ENCODE measurements around the gene XRCC5. TPM values are rescaled to one million over a fixed set of nuclear protein-coding genes. Genes with fewer than 3 reads are reported as not detected.
"Not testable (repeated sequence)": the region's sequence is repeated elsewhere in the genome, so short reads cannot be mapped to it uniquely, and the experiment has no call there.

The XRCC5 gene
- total RNA-seq, 1 donor from 2014 or later = 524 TPM

DNA sequence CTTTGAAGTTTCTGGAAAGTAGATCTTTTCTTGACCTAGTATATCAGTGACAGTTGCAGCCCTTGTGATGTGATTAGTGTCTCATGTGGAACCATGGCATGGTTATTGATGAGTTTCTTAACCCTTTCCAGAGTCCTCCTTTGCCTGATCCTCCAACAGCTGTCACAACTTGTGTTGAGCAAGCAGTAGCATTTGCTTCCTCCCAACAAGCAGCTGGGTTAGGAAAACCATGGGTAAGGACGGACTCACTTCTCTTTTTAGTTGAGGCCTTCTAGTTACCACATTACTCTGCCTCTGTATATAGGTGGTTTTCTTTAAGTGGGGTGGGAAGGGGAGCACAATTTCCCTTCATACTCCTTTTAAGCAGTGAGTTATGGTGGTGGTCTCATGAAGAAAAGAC lies 96.3 kb downstream of the XRCC5 start:
- no peak for DNase-seq (ENCODE audit: low read depth, low spot score)
- Mint-ChIP-seq H3K27me3 (ENCODE audit: low read depth) (no peaks in the 10 kb centered on the region), H3K9me3 (no peaks in the 10 kb centered on the region), H3K36me3 (ENCODE audit: low read depth) (peaks cover 50% of the 10 kb centered on the region), H3K4me3 (no peak overlapping the region), H3K27ac (ENCODE audit: unreplicated experiment) (no peak overlapping the region), H3K4me1 (no peaks in the 10 kb centered on the region)
- TF ChIP-seq, protein P1, sequence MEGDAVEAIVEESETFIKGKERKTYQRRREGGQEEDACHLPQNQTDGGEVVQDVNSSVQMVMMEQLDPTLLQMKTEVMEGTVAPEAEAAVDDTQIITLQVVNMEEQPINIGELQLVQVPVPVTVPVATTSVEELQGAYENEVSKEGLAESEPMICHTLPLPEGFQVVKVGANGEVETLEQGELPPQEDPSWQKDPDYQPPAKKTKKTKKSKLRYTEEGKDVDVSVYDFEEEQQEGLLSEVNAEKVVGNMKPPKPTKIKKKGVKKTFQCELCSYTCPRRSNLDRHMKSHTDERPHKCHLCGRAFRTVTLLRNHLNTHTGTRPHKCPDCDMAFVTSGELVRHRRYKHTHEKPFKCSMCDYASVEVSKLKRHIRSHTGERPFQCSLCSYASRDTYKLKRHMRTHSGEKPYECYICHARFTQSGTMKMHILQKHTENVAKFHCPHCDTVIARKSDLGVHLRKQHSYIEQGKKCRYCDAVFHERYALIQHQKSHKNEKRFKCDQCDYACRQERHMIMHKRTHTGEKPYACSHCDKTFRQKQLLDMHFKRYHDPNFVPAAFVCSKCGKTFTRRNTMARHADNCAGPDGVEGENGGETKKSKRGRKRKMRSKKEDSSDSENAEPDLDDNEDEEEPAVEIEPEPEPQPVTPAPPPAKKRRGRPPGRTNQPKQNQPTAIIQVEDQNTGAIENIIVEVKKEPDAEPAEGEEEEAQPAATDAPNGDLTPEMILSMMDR (conservative IDR thresholded peaks at IDR 0.05) = no peak

DNA sequence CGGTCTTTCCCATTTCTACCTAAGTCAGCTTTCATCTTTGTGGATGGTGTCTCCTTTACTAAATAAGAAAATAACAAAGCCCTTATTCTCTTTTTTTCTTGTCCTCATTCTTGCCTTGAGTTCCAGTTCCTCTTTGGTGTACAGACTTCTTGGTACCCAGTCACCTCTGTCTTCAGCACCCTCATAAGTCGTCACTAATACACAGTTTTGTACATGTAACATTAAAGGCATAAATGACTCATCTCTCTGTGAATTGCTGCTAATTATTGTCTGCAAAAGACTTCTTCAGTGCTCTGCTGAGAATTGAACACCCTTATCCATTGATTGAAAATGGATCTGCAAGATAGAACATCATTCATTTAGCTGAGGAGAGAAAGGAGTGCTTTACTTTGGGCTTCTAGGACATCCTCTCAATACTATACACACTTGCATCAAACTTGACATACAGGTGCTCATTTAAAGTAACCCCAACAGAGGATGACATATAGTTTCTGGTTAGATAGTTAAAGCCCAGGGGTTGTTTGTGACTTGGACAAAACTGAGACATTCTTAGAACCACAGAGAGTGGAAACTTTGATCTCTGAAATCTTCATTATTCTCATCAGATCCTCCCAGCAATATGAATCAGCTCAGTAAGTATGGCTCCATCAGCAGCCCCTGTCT lies 97.0 kb downstream of the XRCC5 start:
- Mint-ChIP-seq H3K4me1 (peaks cover 6% of the 10 kb centered on the region), H3K4me3 (no peak overlapping the region), H3K9me3 (no peaks in the 10 kb centered on the region), H3K27ac (ENCODE audit: unreplicated experiment) (no peak overlapping the region), H3K27me3 (ENCODE audit: low read depth) (no peaks in the 10 kb centered on the region), H3K36me3 (ENCODE audit: low read depth) (peaks cover 45% of the 10 kb centered on the region)
- DNase-seq (ENCODE audit: low read depth, low spot score) = no peak
- TF ChIP-seq, protein P1 (conservative IDR thresholded peaks at IDR 0.05) = no peak

DNA sequence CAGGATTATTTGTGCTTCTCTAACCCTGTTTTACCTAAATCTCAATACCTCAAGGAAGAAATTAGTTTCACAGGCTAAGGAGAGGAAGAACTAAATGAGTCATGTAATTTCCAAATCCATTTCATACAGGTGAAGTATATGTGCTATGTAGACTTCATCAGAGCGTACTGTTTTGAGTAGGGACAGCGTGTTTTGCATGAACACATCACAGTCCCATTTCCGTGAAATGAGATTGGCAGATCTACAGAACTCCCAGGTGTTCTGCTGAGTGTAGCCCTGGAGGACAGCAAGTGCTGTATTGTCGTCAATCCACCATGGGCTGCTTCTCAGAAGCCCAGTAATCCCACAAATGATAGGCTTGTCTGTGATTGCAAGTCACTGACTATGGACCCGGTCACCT lies 97.7 kb downstream of the XRCC5 start:
- TF ChIP-seq, protein P1 (conservative IDR thresholded peaks at IDR 0.05) = no peak
- Mint-ChIP-seq H3K27me3 (ENCODE audit: low read depth) (no peaks in the 10 kb centered on the region), H3K4me3 (peak overlapping the region; percentile 9), H3K36me3 (ENCODE audit: low read depth) (peaks cover 39% of the 10 kb centered on the region), H3K4me1 (peaks cover 6% of the 10 kb centered on the region), H3K9me3 (no peaks in the 10 kb centered on the region), H3K27ac (ENCODE audit: unreplicated experiment) (no peak overlapping the region)
- no peak for DNase-seq (ENCODE audit: low read depth, low spot score)

DNA sequence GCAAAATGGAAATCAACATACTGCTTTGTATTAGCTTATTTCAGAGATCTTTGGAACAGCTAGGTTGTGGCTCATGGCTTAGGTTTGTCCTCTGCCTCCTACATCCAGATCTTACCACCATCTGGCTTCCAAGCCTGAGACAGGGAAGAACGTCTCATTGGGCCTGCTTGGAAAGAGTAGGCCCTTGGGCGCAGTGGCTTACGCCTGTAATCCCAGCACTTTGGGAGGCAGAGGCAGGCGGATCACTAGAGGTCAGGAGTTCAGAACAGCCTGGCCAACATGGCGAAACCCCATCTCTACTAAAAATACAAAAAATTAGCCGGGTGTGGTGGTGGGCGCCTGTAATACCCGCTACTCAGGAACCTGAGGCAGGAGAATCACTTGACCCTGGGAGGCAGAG lies 99.5 kb downstream of the XRCC5 start:
- not testable (repeated sequence) for H3K4me1 Mint-ChIP-seq; H3K27me3 Mint-ChIP-seq (ENCODE audit: low read depth); H3K9me3 Mint-ChIP-seq; DNase-seq (ENCODE audit: low read depth, low spot score); H3K4me3 Mint-ChIP-seq; H3K27ac Mint-ChIP-seq (ENCODE audit: unreplicated experiment)
- peaks cover 27% of the 10 kb centered on the region for H3K36me3 Mint-ChIP-seq (ENCODE audit: low read depth)

DNA sequence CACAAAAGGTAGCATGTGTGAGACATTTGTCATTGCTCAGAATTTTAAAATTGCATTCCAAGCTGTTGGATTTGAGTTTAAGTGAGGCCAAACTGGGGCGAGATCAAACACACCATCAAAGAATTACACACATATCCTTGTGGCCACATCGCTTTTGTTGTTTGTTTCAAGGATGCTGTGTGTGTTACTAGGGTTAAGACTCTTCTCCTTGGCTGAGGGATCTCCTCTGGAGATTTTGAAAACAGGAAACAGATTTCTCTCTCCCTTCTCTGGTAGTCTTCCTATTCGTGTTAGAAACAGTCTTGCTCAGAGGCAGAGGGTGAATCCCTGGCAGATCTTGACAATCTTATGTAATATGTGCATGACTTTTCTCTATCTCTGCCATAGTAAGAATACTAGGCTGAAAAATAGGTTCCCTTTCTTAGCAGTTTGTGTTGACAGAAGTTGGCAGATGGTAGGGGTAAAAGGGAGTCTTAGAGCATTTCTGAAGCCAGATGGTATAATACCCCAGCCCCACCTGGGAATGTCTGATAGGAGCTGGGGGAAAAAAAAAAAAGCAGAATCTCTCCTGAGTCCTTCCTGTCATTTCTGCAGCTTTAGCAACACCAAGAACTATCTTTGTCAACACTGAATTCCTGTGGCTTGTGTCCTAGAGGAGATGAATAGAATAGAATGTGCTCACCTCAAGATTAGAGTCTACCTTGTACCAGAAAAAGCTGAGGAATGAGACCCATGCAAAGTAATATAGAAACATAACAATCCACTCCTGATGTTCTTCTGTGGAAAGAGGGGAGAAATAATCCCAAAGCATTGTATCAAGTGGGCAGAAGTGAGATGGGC lies 101.8 kb downstream of the XRCC5 start:
- peaks cover 6% of the 10 kb centered on the region for H3K4me1 Mint-ChIP-seq
- TF ChIP-seq, protein P1 (conservative IDR thresholded peaks at IDR 0.05) = no peak
- no peak overlapping the region for H3K4me3 Mint-ChIP-seq
- H3K27me3 Mint-ChIP-seq (ENCODE audit: low read depth) = no peaks in the 10 kb centered on the region
- peaks cover 15% of the 10 kb centered on the region for H3K36me3 Mint-ChIP-seq (ENCODE audit: low read depth)
- H3K9me3 Mint-ChIP-seq = no peaks in the 10 kb centered on the region
- H3K27ac Mint-ChIP-seq (ENCODE audit: unreplicated experiment) = no peak overlapping the region
- no peak for DNase-seq (ENCODE audit: low read depth, low spot score)

DNA sequence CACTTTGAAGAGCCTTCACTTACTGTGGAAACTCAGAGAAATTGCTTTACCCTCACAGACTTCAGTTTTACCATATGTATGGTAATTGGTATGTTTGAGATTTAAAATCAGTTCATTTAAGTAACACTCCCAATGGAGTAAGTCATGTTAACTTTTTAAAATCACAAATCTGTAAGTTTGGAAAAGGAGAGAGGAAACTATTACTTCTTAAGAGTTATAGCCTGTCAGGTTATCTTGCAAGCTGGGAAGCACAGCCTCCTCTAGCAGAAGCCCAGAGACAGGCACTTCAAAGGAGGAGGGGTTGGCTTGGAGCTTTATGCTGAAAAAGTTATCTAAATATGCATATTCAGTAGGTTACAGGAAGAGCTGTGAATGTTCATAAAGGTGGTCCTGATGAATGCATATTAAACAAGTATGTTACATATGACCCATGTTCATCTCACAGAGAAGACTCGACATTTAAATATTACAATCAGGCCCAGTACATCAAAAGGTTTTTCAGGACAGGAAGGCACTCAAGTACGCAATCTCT lies 102.5 kb downstream of the XRCC5 start:
- H3K4me1 Mint-ChIP-seq = peaks cover 7% of the 10 kb centered on the region
- no peaks in the 10 kb centered on the region for H3K9me3 Mint-ChIP-seq
- no peaks in the 10 kb centered on the region for H3K27me3 Mint-ChIP-seq (ENCODE audit: low read depth)
- no peak overlapping the region for H3K27ac Mint-ChIP-seq (ENCODE audit: unreplicated experiment)
- no peak for DNase-seq (ENCODE audit: low read depth, low spot score)
- peaks cover 9% of the 10 kb centered on the region for H3K36me3 Mint-ChIP-seq (ENCODE audit: low read depth)
- no peak overlapping the region for H3K4me3 Mint-ChIP-seq
- TF ChIP-seq, protein P1 (conservative IDR thresholded peaks at IDR 0.05) = no peak
